Measurements from ENCODE around the gene SLC39A11.
"Not testable (repeated sequence)": the region's sequence is repeated elsewhere in the genome, so short reads cannot be mapped to it uniquely, and the experiment has no call there.

Gene SLC39A11

GRCh38 chr17:72825218-72825617 is 267.3 kb downstream of the SLC39A11 start:
- DNase-seq = no peak

GRCh38 chr17:72824267-72824666 is 268.2 kb downstream of the SLC39A11 start:
- DNase-seq = not testable (repeated sequence)

- DNase-seq = no peak
Observed at GRCh38 chr17:72822358-72823023, 270.0 kb downstream of the SLC39A11 start.

DNA sequence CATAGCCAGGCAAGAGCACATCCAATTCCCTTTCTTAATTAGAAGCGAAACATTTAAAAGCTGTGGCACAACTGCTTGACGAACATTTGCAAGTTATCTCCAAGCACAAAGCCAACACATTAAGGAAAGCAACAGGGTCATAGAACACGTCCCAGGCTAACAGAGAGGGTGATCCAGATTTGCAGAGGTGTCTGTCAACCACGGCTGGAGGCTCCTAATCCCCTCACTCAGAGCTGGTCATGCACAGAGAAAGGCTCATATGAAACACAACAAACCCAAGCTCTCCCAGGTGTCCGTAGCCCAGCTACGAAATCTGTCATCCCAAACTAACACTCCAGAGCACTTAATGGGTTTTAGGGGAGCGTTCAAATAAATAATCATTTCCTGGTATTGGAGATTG is 276.1 kb downstream of the SLC39A11 start:
- DNase-seq = no peak

DNA sequence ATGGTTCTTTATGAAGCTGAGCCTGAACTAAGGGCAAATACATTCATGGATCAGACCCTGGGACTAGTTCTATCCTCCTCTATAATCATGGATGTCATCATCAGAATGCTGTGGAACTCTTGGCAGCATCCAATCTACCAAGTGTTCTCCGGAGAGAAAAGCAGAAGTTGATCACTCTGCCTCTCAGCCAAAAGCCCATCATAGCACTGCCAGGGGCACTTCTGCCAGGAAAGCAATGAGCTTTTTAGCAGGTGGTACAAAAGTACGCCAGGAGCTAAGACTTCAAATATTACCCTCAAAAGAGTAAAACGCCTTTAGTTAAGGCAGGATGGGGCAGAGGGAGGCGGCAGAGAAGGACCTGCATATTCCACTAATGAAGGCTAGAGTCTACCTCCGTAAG is 279.0 kb downstream of the SLC39A11 start:
- DNase-seq = no peak

- no peak for DNase-seq
Observed at GRCh38 chr17:72812823-72813222, 279.7 kb downstream of the SLC39A11 start.

DNA sequence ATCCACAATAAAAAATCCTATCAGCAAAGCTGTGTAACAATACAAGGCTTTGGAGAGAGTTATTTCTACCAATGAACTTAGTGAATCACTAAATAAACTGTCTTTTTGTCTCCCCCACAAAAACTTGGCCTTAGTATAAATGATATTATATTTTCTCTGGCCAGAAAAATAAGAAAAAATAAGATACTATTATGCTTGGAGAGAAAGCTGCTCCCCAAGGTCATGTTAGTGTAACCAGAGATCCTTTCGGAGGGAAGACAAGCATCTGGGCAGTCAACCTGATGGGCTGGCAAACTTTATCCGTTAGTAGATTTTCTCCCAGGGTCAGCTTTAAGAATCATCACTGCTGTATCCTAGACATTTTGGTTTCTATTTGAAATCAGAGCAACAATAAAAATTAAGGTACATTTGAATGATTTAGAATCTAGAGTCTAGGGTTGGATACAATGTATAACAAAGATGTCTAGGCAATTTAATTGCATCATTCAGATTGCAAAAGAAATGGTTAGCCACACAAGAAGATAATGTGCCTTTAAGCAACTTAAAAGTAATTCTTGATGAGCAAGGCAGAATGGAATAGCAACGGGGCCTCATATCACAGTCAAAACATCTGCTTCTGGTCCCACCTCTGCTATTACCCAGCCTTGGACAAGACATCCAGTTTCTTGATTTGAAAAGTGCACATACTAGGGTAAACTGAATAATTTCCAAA is 280.4 kb downstream of the SLC39A11 start:
- DNase-seq = no peak

- no peak for DNase-seq
Observed at GRCh38 chr17:72810991-72811508, 281.4 kb downstream of the SLC39A11 start.

GRCh38 chr17:72806011-72806410 is 286.5 kb downstream of the SLC39A11 start:
- DNase-seq = no peak

DNA sequence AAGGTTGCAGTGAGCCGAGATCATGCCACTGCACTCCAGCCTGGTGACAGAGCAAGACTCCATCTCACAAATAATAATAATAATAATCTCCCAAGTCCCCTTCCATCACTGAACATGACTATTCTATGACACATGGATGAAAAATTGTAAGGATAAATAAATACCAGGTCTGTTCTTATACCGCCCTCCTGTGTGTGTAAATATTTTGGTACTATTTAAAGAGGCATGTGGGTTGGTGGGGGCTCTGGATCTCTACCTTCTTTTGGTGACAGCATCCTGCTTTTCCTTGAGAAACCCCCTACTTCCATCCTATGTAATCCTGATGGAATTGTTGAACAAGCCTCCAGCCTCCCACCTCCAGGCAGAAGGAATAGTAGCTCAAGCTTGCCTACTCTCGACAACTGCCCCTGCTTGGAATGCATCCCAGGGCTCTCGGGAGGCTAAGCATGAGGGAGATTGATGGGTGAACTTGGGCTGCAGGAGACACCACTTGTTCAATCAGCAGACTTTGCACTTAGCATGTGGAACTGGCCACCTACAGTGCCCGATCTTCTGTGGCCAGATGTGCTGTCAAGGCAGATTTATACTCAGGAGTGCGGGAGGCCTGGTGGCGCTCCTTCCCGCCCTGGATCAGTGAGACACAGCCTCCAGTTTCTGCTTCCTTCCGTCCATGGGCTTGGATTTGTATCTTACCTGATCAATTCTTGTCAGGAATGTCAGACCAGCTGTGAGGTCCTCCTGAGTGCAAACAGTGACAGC is 287.4 kb downstream of the SLC39A11 start:
- DNase-seq = no peak

DNA sequence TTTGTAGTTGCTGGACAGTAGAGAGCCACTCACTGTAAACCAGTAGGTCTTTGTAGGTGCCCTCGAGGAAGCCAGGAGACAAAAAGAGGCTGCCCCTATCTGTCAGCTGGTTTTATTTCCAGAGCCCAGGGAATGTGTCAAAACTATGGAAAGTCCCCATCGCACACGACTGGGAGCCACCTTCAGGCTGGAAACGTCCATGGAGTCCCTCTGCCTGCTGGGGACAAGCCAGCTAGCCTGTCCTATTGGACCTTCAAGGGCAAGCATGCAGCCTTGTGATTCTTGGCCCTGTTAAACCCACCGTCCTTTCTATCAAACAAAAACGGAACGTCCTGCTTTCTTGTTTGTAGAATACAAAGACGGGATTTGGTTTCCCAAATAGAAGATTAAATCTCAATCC is 289.8 kb downstream of the SLC39A11 start:
- no peak for DNase-seq

- DNase-seq = no peak
Observed at GRCh38 chr17:72797142-72797541, 295.3 kb downstream of the SLC39A11 start.

DNA sequence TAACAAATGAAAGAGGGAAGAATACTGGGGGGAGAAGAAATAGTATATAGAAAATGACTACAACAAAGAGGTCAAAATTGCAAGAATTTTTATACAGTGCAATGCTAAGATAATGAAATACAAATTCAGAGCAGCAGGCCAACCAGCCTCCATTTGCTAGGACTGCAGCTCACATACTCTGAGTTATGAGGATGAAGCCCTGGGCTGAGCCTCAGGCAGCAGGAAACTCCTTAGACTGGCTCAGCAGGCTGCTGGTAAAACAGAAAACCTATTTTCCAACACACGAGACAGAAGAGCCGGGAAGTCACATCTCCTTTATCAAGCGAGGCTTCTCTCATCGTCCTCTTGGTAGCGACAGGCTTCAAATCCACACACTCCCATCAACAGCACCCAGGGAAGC is 296.5 kb downstream of the SLC39A11 start:
- no peak for DNase-seq

- DNase-seq = no peak
Observed at GRCh38 chr17:72794152-72794551, 298.3 kb downstream of the SLC39A11 start.

- DNase-seq = no peak
Observed at GRCh38 chr17:72792771-72793170, 299.7 kb downstream of the SLC39A11 start.

- DNase-seq = no peak
Observed at GRCh38 chr17:72790190-72790589, 302.3 kb downstream of the SLC39A11 start.

GRCh38 chr17:72789711-72790110 is 302.8 kb downstream of the SLC39A11 start:
- DNase-seq = no peak

GRCh38 chr17:72788950-72789585 is 303.4 kb downstream of the SLC39A11 start:
- DNase-seq = no peak

GRCh38 chr17:72786209-72786608 is 306.3 kb downstream of the SLC39A11 start:
- no peak for DNase-seq

GRCh38 chr17:72782985-72783701 is 309.3 kb downstream of the SLC39A11 start:
- no peak for DNase-seq

DNA sequence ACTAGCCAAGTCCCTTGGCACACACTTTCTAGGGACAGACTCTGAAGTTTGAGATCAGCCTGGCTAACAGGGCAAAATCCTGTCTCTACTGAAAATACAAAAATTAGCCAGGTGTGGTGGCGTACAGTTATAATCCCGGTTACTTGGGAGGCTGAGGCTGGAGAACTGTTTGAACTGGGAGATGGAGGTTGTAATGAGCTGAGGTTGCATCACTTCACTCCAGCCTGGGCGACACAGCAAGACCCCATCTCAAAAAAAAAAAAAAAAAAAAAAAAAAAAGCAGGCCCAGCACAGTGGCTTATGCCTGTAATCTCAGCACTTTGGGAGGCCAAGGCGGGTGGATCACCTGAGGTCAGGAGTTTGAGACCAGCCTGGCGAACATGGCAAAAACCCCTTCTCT is 310.1 kb downstream of the SLC39A11 start:
- DNase-seq = not testable (repeated sequence)
